GM10266 (cell line): ENCODE results near the gene PADI2.

ENCODE experiments used
- DNase-seq: peaks from one replicate; pipeline ENCODE4 v3.0.0; 2012; ENCODE audit errors: extremely low spot score
- TF ChIP-seq, protein P1 (sequence below): IDR thresholded peaks from 2 replicates; pipeline ENCODE4 v1.5.1; 2012; ENCODE audit warnings: mild to moderate bottlenecking, low read depth; ENCODE audit not compliant: control insufficient read depth, insufficient read depth; ENCODE audit errors: missing control alignments

The PADI2 gene

DNA sequence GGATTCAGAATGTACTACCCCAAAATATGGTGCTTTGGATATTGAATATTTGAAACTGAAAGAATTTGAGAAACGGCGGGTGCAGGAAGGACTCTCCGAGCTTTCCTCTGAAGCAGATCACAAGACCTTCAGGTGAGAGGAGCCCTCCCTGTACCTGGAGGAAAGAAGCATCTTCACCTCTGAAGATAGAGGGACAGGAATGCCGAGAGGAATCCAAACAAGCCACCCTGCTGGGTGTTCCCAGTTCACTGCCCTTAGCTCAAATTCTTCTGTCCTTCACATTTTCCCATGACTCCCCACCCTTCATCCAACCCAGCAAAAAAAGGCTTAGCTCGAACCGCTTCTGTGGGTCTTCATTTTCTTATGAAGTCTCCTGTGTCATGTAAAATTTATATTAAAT is 18.2 kb upstream of the PADI2 start:
- no peak for DNase-seq
- TF ChIP-seq, protein P1, sequence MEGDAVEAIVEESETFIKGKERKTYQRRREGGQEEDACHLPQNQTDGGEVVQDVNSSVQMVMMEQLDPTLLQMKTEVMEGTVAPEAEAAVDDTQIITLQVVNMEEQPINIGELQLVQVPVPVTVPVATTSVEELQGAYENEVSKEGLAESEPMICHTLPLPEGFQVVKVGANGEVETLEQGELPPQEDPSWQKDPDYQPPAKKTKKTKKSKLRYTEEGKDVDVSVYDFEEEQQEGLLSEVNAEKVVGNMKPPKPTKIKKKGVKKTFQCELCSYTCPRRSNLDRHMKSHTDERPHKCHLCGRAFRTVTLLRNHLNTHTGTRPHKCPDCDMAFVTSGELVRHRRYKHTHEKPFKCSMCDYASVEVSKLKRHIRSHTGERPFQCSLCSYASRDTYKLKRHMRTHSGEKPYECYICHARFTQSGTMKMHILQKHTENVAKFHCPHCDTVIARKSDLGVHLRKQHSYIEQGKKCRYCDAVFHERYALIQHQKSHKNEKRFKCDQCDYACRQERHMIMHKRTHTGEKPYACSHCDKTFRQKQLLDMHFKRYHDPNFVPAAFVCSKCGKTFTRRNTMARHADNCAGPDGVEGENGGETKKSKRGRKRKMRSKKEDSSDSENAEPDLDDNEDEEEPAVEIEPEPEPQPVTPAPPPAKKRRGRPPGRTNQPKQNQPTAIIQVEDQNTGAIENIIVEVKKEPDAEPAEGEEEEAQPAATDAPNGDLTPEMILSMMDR: no peak

DNA sequence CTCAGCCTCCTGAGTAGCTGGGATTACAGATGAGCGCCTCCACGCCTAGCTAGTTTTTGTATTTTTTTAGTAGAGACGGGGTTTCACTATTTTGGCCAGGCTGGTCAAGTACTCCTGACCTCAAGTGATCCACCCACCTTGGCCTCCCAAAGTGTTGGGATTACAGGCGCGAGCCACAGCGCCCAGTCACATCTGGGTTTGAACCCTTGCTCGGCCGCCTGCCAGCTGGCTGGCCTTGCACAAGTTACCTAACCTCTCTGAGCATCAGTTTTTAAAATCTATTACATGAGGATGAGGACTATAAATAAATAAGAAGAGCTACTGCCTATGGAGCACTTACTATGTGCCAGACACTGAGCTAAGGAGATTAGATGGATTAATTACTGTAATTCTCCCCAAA is 17.7 kb upstream of the PADI2 start:
- no peak for DNase-seq
- TF ChIP-seq, protein P1: no peak

DNA sequence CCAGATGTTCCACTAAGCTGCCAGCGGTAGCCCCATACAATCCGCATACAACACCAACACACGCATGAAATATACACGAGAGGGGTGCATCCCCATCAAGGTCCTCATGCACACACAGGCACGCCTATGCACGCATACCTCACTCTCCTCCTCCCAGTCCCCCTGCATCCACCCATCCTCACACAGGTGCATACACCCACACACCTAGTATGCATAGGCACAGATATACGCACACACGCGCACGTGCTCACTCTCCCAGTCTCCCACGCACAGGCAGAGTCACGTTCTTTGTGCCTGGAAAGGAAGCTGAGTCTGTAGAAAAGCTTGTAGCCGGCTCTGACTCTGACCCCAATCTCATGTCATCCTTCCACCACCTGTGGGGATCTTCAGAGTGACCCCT is 16.9 kb upstream of the PADI2 start:
- TF ChIP-seq, protein P1: no peak
- no peak for DNase-seq

DNA sequence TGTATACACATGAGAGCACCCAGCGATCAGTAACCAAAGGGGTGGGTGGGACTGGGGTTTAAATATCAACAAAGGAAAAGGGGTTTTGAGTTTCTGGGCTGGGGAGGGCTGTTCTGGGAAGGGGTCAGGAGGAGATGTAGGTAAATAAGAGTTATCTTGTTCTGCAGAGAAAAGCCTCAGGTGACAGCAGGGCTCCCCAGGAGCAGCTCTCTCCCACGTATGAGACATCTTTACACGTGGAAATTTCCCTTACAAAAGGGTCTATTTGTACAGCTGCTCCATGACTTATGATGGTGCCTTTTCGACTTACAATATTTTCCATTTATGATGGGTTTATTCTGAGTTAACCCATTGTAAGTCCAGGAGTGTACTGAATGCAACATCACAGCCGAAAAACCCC is 16.3 kb upstream of the PADI2 start:
- TF ChIP-seq, protein P1: no peak
- DNase-seq: no peak

DNA sequence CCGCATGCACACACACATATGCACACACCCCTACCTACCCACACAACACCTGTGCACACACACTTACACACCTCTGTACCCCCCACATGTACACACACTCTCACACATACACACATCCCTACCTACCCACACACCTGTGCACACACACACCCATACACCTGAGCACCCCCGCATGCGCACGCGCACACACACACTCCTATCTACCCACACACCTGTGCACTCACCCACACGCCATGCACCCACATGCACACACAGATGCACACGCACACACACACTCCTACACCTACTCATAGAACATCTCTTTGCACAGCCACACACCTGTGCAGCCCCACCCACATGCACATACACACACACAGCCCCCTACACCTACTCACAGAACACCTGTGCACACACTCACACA is 15.5 kb upstream of the PADI2 start:
- no peak for DNase-seq
- TF ChIP-seq, protein P1: no peak

DNA sequence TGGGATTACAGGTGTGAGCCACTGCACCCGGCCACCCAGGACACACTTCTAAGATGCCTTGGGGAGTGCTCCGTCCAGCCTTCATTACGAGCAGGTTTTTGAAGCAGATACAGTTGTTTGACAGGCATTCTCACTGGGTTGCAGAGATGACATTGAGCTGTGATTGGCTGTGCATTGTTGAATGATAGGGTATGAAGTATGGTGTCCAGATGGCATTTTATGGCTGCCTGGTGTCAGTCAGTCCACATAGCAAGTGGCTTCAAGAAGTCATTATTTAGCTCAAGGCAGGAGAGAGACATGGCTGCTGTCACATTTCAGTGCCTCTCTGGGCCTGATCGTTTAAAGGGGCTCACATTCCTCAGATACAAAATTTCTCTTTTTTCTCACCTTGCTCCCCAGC is 14.8 kb upstream of the PADI2 start:
- DNase-seq: no peak
- TF ChIP-seq, protein P1: no peak

DNA sequence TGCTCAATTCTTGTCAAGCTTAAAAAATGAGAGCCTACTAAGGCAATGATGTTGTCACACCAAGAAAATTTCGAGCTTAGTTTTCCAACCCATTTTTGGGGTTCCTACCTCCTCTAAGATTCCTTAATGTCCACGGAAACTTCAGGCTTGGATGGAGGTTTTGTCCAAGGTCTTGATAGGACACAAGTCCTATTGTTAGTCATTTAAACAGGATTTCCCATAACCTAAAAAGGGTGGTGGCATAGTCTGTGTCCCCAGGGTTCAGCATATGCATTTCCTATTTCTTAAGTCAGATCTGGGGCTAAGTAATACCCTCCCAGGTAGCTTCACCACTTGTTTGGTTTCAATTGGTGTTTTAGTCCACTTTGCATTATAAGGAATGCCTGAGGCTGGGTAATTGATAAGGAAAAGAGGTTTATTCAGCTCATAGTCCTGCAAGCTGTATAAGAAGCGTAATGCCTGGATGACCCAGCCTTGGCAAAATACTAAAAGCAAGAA is 10.9 kb upstream of the PADI2 start:
- DNase-seq: no peak
- TF ChIP-seq, protein P1: no peak
